HG02840 (cell line): ENCODE data around the gene FOXO3.

Source experiments
- ATAC-seq: cut with Tn5 transposase; IDR thresholded peaks from one replicate; pipeline ENCODE4 v1.9.1; 2021; ENCODE audit warnings: mild to moderate bottlenecking, moderate library complexity, moderate number of reproducible peaks; ENCODE audit not compliant: unreplicated experiment, low FRiP score

Gene FOXO3

DNA sequence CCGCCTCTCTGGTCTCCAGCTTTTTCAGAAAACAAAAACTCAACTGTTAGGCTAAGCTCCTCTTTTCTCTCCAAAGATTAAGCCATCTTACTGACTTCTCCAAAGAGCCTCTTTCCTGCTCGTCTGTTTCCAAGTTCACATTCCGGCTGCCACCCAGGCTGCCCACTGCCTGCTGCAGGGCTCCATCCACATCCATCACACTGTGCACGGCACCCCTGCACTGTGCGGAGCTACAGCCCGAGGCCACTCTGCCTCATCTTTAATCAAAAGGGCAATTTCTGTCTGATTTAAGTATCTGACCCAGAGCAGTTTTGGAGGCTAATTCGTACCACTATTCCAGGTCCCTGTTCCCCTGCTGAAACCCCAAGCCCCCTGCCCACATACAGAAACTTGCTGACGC is 145.9 kb downstream of the FOXO3 start:
- ATAC-seq: no peak

DNA sequence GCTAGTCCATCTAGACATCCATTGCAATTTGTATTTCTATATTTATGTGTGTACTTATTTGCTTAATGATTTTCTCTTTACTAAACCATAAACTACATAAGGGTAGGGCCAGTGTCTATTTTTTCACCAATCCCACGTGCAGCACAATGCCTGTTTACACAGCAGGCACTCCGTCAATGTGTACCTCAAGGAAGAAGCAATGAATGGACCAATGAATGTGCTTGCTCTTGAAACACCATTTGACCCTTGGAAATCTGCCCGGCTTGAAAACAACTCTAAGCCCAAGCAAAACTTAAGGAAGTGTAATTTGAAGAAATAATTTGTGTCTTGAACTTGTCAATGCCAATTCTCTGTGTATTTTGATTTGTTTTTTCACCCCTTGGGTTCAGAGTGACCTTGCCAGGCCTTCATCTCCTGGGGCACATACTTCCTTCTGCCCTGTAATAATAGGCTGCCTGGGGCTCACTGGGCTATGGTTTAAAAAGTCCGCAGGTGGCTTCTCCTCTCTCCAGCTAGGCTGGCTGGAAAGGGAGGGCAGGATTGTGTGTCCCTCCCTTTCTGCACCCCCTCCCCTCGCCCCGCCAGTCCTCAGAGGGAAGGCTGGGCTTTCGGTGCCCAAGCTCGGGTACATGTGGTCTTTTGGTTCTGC is 146.7 kb downstream of the FOXO3 start:
- no peak for ATAC-seq

DNA sequence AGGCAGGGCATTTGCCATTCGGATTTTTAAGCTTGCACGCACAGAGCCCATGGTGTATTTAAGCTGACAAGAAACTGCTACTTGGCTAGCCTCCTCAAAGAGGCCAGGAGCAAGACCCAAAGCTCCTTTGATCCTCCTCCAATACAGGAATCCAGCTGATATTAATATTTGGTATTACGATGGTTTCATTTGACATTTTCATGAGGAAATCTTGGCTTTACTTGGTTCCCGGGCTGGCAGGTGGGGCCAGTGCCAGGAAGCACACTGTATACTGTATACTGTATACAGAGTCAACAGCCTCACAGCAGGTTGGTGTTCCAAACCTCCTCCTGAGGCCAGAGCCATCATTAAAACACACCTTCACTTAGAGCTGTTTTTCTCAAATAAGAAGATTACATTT is 149.3 kb downstream of the FOXO3 start:
- ATAC-seq: no peak

- ATAC-seq: no peak
These were observed 149.8 kb downstream of the FOXO3 start for GRCh38 chr6:108710551-108710950.

DNA sequence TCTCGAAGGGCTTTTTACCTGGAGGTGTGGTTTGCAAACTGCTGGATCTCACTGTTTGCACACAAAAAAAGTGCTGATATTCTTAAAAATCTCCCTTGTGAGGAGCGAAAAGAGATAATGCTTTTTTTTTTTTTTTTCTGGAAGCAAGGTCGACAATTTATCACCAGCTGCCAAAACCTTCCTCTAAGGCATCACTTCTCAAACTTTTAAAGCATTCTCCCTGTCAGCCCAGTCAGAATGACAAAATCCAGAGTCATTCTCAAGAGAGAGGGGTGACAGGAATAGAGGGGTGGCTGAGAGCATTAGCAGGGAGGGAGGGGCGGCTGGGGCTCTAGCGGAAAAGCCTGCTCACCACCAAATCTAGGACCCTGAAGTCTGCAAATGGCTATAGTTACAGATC is 150.4 kb downstream of the FOXO3 start:
- no peak for ATAC-seq

- no peak for ATAC-seq
These were observed 151.1 kb downstream of the FOXO3 start for GRCh38 chr6:108711826-108712225.

DNA sequence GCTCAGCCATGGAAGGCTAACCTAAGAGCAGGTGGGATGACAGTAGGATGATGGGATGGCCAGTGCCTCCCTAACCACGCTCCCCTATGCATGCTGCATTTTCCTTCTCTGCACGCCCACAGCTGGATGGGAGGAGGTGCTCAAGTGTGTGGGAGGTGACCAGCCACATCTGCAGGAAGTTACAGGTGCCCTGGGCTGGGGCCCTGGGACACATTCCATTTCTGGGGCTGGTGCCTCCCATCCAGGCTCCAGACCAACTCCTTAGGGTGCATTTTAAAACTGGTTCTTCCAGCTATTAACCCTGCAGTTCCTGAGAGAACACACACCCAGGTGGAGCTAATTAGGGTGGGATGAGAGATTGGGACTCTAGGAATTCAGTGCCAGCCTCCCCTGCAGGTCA is 152.2 kb downstream of the FOXO3 start:
- no peak for ATAC-seq

DNA sequence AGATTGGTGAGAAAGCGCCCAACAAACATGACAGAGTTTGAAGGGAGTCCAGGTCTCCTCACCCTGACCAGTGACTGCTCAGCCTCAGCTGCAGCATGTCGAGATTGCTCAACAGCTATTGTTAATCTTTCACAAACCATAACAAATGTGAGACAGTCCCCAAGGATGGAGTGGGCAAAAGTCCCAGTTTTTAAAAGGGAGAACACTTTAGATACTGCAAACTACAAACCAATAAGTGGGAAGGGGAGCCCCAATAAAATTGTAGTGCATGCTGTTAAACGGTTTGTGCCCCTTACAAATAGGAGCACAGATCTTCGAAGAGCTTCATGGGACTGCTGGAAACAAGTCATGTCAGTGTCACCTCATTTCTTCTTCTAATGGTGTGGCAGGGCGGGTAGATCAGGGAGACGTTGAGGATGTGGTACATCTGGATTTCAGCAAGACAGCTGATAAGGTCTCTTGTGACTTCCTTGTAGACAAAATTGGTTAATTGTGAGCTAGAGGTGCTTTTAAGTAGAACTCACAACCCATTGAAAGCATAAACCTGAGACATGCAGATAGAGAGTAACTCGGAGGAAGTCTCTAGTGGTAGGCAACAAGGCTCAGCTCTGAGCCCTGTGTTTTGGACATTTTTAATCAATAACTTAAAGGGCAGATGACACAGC is 153.5 kb downstream of the FOXO3 start:
- no peak for ATAC-seq

- ATAC-seq: no peak
These were observed 154.2 kb downstream of the FOXO3 start for GRCh38 chr6:108714766-108715414.

- no peak for ATAC-seq
These were observed 155.1 kb downstream of the FOXO3 start for GRCh38 chr6:108715832-108716231.

DNA sequence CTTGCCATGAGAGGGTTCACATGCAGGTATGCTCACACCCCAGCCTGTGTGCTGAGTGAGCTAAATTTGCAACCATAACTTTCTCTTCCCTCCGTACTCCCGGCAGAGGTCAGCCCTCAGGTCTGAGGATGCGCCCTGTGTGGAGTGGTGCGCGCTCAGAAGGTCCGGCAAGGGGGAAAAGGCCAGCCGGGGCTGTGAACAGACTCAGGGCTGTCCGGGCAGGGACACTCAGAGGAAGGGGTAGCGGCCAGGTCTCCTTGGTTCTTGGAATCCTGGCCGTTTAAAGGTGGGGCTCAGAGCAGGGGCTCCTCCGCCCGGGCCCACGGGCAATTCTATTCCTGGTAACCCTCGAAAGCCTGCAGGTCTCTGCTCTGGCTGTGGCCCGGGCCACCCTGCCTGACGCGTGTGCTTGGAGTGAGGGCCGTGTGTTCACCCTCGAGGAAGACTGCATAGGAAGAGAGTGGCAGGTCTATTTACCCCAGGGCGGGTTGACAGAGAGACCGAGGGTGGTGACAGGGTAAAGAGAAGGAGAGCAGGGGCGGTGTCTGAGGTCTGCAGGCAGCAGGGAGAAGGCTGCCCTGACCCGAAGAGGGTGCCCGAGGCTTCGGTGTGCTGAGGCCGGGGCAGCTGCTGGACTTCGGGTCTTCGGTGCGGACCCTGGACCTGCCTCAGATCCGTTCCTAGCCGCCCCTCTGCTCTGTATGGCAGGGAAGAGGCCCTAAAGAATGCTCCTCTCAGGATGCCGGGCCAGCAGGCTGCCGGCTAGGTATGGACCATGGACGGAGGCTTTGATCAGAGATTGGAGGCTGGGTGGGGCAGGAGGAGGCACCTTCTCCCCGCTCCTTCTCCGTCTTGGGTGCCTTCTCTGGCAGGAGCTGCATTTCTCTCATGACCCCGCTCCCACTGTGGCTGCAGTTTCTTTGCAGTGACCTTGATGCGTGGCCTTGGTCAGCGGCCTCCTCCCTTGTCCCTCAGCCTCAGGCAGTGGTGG is 156.4 kb downstream of the FOXO3 start:
- no peak for ATAC-seq

DNA sequence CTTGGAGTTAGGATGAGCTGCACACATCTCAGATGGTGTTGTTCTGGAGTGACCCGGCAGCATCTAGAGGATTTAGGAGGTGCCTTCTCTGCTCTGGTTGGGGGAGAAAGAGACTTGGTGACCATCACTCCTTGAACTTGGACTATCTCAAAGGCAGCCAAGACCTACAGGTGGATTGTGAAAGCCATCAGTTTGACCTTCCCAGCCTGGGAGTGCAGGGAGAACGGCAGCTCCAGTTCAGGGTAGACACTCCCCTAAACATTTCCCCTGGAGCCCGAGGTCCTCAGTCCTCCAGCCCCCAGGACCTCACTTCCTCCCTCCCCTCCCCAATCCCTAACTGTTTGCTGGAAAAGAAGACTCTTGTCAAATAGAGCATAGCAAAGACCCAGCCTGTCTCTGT is 158.8 kb downstream of the FOXO3 start:
- no peak for ATAC-seq

- ATAC-seq: no peak
These were observed 160.1 kb downstream of the FOXO3 start for GRCh38 chr6:108720827-108721226.

- no peak for ATAC-seq
These were observed 160.6 kb downstream of the FOXO3 start for GRCh38 chr6:108721286-108721685.

DNA sequence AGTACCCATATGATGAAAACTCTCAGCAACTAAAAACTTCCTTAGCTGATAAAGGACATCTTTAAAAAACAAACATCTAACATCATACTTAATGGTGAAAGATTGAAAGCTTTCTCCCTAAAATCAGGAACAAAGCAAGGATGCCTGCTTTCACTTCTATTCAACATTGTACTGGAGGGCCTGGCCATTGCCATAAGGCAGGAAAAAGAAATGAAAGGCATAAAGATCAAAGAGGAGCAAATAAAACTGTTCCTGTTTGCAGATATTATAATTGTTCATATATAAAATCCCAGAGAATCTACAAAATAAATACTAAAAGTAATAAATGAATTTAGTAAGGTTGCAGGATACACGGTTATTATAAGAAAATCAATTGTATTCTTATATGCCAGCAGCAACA is 162.9 kb downstream of the FOXO3 start:
- no peak for ATAC-seq

DNA sequence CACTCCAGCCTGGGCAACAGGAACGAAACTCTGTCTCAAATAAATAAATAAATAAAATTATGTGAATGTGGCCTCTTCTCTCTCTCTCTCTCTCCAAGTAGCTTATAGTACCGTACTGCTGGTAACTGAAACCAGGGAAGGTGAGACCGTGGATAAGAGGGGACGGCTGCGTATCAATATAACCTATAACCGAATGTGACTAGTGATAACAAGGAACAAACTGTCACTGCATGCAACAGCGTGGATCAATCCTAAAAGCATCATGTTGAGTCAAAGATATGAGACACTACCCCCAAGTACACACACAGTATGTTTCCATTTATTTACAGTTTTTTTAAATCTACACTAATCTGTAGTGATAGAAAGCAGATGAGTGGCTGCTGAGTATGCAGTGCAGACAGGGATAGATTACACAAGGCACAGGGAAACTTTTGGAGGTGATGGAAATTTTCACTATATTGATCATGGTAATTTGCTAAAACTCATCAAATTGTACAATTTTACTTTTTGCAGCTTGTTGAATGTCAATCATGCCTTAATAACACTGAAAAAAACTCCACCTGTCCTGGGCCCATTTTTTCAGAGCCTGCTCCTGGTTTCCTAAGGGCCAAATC is 166.1 kb downstream of the FOXO3 start:
- ATAC-seq: no peak

DNA sequence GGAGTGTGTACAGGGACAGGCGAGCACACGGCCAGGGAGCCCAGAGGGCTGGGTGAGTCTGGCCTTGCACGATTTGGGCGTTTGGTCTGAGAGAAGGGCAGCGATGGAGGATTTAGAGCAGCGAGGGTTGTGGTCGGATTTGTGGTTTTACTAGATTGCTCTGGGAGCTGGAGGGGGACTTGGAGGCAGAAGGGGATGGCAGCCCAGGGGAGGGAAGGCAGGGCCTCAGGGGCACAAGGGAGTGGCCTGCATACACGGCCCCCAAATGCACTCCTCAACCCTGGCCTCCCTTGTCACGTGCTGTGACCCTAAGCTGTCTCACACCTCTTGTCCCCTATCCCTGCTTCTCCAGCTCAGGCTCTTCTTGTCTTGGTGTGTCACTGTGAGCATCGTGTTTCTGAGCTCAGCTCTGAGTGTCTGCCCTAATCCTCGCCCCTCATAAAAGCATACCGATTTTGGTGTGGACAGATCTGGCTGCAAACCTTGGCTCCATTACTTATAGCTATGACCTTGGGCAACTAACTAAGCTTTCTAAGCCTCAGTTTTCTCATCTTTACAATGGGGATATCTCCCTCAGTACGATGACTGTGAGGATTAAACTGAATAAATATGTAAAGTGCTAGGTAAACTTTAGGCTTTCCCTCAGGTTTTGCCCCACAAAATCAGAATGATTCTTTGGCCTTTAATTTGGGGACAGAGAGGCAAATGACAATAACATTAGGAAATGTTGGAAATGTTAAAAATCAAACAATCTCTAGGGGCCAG is 167.4 kb downstream of the FOXO3 start:
- no peak for ATAC-seq

- no peak for ATAC-seq
These were observed 168.1 kb downstream of the FOXO3 start for GRCh38 chr6:108728826-108729225.

- no peak for ATAC-seq
These were observed 170.2 kb downstream of the FOXO3 start for GRCh38 chr6:108730635-108731515.
